DOHH2 (cell line): Measurements from ENCODE around the gene SOX5.

ENCODE experiments used
- CTCF ChIP-seq: fragments of 200-600 bp; sonication (generic); IDR thresholded peaks from one replicate; pipeline ENCODE4 v1.5.1; 2014; ENCODE audit warnings: antibody characterized with exemption, mild to moderate bottlenecking, low read depth, low read length; ENCODE audit not compliant: poor library complexity, severe bottlenecking
- EZH2phosphoT487 ChIP-seq: fragments of 200-600 bp; sonication (generic); IDR thresholded peaks from 2 replicates; pipeline ENCODE4 v1.6.1; 2017; ENCODE audit warnings: borderline replicate concordance, mild to moderate bottlenecking, antibody characterized with exemption, low read length, moderate library complexity, mixed read lengths

- no peak for TF ChIP-seq CTCF
- TF ChIP-seq EZH2phosphoT487 = no peak
These were observed 822 bp upstream of the SOX5 start for GRCh38 chr12:23950210-23950774.
